Natural killer cell treated with Interleukin-12 subunit alpha and Interleukin-12 subunit beta and Interleukin-15 and Interleukin-18, amount 100 ng/mL, for 72 hours (primary cell): ENCODE data around the gene C9orf152. TPM values are rescaled to one million over a fixed set of nuclear protein-coding genes. Genes with fewer than 3 reads are reported as not detected.
A peak's percentile ranks its signal among the peaks of the same experiment; 100 is the strongest.
"Not testable (repeated sequence)": the region's sequence is repeated elsewhere in the genome, so short reads cannot be mapped to it uniquely, and the experiment has no call there.

Source experiments
- ATAC-seq, 2 donors: fragments of 150-1000 bp; cut with Tn5 transposase in 1 of 2; sonication (Bioruptor Pico), chemical (Tn5 transposase) in 1 of 2; 2 replicates each; pipeline ENCODE4 v1.10.0; 2021
- DNase-seq: peaks from one replicate; pipeline ENCODE4 v3.0.0; 2022; ENCODE audit warnings: low spot score
- H3K27ac Mint-ChIP-seq, 2 donors: 1 replicate in 1 of 2; 2 replicates in 1 of 2; pipeline ENCODE4 v1.8.0; 2022; ENCODE audit warnings: mixed read lengths in 2 of 2, mild to moderate bottlenecking in 1 of 2, moderate library complexity in 1 of 2
- H3K27me3 Mint-ChIP-seq, 2 donors: 1 replicate in 1 of 2; 2 replicates in 1 of 2; pipeline ENCODE4 v1.8.0; 2022; ENCODE audit warnings: mixed read lengths in 2 of 2
- H3K36me3 Mint-ChIP-seq: one replicate; pipeline ENCODE4 v1.8.0; 2022; ENCODE audit warnings: mixed read lengths
- H3K4me1 Mint-ChIP-seq, 2 donors: 1 replicate in 1 of 2; 2 replicates in 1 of 2; pipeline ENCODE4 v1.8.0; 2022; ENCODE audit warnings: low read depth in 2 of 2, mixed read lengths in 2 of 2, mild to moderate bottlenecking in 1 of 2
- H3K4me3 Mint-ChIP-seq: one replicate; pipeline ENCODE4 v1.8.0; 2022; ENCODE audit warnings: mixed read lengths
- H3K9me3 Mint-ChIP-seq: 2 replicates; pipeline ENCODE4 v1.8.0; 2022; ENCODE audit warnings: mixed read lengths
- total RNA-seq, 2 donors: library from RNA; stranded (reverse); gene quantifications; one replicate each; pipeline ENCODE4 v1.2.3, GENCODE V29; 2022

C9orf152 gene, protein sequence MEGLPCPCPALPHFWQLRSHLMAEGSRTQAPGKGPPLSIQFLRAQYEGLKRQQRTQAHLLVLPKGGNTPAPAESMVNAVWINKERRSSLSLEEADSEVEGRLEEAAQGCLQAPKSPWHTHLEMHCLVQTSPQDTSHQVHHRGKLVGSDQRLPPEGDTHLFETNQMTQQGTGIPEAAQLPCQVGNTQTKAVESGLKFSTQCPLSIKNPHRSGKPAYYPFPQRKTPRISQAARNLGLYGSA
- total RNA-seq: not detected

DNA sequence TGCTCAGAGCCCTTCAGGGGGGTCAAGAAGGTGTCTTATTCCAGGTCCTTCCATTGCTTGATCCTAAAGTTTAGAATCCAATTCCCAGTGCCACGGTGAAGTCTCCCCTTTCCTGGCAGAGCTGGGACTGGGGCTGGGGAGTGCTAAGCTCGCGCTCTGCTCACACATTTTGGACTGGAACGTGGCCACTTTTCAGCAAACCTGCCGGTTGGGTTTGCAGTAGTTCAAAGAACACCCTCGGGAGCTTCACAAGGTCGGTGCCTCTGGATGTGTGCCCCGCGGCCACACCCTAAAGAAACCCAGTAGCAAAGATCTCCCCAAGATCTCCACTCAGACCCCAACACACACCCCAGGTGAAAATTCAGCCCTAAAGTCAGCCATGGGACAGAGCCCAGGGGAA is at the start of gene C9orf152:
C9orf152 (minus strand) TSS at position 129 of the 400 bp plus-strand sequence. CDS start 580 bp downstream, outside the sequence.
- H3K36me3 Mint-ChIP-seq: no peaks in the 10 kb centered on the region
- ATAC-seq (peak in 1 of 2 donors; percentile 41), DNase-seq (no peak)
- no peak within 1 kb of the TSS for H3K27ac Mint-ChIP-seq
- no peak within 1 kb of the TSS for H3K4me3 Mint-ChIP-seq
- H3K27me3 Mint-ChIP-seq: peaks cover 9 to 19% of the 10 kb centered on the region in 2 donors
- H3K9me3 Mint-ChIP-seq: no peaks in the 10 kb centered on the region
- no peaks in the 10 kb centered on the region for H3K4me1 Mint-ChIP-seq

DNA sequence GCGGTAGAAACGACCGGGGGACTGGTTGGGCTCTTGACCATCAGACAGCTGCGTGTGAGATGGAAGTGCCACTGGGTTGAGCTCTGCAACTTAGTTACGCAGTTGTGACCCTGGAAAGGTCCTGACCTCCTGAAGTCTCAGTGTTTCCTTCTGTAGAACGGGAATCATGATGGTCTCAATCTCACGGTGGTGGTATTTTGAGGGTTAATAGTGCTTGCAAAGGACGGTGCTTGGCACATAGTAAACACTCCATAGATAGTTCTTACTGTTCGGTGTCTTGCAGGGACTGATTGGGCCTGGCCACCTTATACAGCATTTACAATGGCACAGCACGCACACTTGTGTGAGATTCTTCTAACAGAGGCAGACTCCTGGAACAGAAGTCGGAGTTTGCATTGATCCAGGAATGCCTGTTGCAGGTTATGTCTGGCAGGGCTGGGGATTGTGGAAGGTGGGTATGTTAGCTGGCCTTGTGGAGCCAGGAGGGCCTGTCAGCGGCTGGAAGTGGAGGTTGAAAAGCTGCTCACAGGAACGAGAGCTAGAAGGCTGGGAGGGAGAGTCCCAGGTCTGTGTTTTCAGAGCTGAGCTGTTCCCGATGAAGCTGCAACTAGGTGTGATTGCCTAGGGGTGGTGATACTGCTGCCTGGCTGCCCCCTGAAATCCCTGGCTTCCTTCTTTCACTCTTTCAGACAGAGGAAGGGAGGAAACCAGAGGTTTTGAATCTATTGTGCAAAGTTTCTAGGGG is 49.3 kb upstream of the C9orf152 start:
- Mint-ChIP-seq H3K4me3 (peak overlapping the region; percentile 89), H3K36me3 (peaks cover 11% of the 10 kb centered on the region), H3K9me3 (no peaks in the 10 kb centered on the region), H3K27ac (peak overlapping the region; percentile 86 to 95), H3K4me1 (peaks cover 39 to 43% of the 10 kb centered on the region in 2 donors), H3K27me3 (peaks cover 4 to 7% of the 10 kb centered on the region in 2 donors)
- DNase-seq (no peak), ATAC-seq (no peak)

DNA sequence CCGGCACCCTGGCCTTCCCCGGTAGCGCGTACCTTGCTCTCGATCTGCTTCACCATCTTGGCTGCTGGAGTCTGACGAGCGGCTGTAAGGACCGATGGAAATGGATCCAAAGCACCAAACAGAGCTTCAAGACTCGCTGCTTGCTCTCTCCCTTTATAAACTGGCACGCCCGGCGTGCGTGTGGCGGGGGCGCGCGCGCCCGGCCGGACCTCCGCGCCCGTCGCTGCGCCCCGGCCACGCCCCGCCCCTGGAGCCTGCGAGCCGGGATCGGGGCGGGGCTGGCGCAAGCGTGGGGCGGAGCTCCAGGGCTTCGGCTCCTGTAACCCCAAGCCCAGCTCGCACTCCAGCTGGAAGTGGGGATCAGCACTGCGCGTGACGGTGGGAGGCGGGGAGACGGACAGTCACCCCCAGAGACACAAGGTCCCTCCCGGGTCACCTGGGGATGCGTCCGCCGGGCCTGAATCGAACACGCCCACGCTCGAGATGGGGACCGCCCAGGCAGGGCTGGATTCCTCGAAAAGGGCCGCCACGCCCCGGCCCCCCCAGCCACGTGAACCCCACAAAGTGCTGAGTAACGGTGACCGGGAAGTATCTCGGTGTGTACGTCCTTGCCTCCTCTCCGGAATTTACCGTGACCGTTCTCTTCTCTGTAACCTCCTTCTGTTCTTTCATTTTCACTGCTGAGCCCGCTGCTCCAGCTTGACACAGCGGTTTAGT is 48.6 kb upstream of the C9orf152 start, which contains the start of gene TXN:
TXN (minus strand) TSS at position 128 of the 717 bp plus-strand sequence; CDS start at position 56, 72 bp downstream.
- H3K27ac Mint-ChIP-seq: peak within 1 kb of the TSS; percentile 86 to 95
- no peaks in the 10 kb centered on the region for H3K9me3 Mint-ChIP-seq
- H3K27me3 Mint-ChIP-seq: peaks cover 4 to 7% of the 10 kb centered on the region in 2 donors
- ATAC-seq: peak; percentile 90 to 93
- H3K4me3 Mint-ChIP-seq: peak within 1 kb of the TSS; percentile 89
- peaks cover 11% of the 10 kb centered on the region for H3K36me3 Mint-ChIP-seq
- peaks cover 39 to 43% of the 10 kb centered on the region in 2 donors for H3K4me1 Mint-ChIP-seq
- DNase-seq: peak; percentile 90

DNA sequence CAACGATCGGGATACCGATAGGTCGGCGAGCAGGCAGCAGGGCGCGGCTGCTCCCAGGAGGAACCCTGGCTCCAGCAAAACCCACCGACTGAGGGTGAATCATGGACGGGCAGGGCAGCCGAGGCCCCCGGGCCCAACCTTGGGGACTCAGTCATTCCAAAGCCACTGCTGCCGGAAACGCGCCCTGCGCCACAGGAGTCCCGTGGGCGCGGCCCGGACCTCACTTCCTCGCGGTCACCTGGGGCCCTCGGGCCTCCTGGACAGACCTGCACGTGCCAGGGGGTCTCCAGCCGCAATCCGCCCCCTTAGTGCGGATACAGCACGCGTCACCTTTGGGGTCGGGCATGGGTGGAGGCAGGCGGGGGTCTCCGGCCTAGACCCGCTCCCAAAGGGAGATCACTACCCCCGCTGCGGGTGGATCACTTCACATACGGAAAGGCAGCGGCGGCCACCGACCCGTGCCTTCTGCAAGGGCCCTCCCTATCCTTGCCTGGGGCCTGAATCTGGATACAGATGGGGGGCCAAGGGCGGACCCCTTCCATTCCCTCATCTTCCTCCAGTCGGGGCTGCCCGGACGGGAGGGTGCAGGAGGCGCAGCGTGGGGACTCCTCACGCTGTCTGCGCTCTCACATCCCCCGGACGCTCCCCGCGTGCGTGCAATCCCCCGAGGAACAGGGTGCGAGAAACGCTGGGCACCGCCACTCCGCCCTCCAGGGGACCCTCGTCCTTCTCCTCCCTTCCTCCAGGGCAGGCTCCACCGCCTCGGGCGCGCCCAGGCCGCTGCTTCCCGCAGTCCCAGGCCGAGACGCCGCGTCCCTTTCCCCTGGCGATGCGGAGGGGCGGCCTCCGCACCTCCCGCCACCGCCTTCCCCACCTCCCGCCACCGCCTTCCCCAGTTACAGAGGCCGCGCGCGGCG is 47.8 kb upstream of the C9orf152 start:
- H3K9me3 Mint-ChIP-seq: no peaks in the 10 kb centered on the region
- peaks cover 11% of the 10 kb centered on the region for H3K36me3 Mint-ChIP-seq
- peaks cover 4 to 7% of the 10 kb centered on the region in 2 donors for H3K27me3 Mint-ChIP-seq
- DNase-seq (peak; percentile 64), ATAC-seq (peak; percentile 37 to 68)
- H3K4me1 Mint-ChIP-seq: peaks cover 39 to 43% of the 10 kb centered on the region in 2 donors
- peak overlapping the region; percentile 89 for H3K4me3 Mint-ChIP-seq
- H3K27ac Mint-ChIP-seq: peak overlapping the region; percentile 86 to 95

DNA sequence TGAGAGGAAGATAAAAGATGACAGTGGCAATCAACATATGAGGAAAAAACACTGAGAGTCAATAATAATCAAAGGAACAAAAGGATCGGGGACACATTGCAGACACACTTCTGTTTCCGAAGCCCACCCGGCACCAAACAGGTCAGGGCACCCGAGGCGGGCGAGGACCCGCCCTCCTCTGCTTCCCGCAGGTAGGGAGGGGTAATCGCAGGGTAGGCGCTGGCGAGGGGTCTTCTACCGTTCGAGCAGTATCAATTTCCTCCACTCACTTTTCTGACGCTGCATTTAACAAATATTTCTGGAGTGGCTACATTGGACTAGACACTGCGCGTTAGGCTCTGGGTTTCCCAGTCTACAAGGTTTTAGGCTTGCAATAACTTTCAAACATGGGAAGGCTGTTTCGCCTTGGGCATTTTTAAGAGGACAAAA is 47.1 kb upstream of the C9orf152 start:
- Mint-ChIP-seq H3K36me3 (peaks cover 11% of the 10 kb centered on the region), H3K27ac (peak overlapping the region; percentile 72 to 86), H3K27me3 (peaks cover 3 to 4% of the 10 kb centered on the region in 2 donors), H3K4me3 (peak overlapping the region; percentile 89), H3K9me3 (no peaks in the 10 kb centered on the region), H3K4me1 (peaks cover 39 to 43% of the 10 kb centered on the region in 2 donors)
- no peak for DNase-seq
- ATAC-seq: no peak

DNA sequence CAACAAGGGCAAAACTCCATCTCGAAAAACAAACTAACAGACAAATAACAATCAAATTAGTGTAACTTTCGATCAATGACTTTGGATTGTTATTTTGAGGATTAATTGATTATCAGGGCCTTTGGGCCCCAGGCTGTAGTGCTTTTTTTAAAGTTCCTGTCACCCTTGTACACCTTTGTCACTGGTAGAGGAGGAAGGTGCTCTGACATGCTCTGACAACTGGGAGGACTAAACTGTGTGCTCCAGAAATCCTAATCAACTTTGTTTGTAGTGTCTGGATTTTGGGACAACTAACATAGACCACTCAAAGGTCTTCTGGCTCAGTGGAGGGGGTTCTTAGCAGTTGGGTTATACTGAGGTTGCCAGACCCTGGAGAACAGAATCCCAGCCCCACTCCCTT is 46.5 kb upstream of the C9orf152 start:
- Mint-ChIP-seq H3K27ac (peak overlapping the region; percentile 72 to 86), H3K4me3 (peak overlapping the region; percentile 89), H3K4me1 (peaks cover 39 to 43% of the 10 kb centered on the region in 2 donors), H3K9me3 (no peaks in the 10 kb centered on the region), H3K27me3 (peaks cover 0 to 4% of the 10 kb centered on the region in 2 donors), H3K36me3 (peaks cover 11% of the 10 kb centered on the region)
- ATAC-seq (no peak), DNase-seq (no peak)

DNA sequence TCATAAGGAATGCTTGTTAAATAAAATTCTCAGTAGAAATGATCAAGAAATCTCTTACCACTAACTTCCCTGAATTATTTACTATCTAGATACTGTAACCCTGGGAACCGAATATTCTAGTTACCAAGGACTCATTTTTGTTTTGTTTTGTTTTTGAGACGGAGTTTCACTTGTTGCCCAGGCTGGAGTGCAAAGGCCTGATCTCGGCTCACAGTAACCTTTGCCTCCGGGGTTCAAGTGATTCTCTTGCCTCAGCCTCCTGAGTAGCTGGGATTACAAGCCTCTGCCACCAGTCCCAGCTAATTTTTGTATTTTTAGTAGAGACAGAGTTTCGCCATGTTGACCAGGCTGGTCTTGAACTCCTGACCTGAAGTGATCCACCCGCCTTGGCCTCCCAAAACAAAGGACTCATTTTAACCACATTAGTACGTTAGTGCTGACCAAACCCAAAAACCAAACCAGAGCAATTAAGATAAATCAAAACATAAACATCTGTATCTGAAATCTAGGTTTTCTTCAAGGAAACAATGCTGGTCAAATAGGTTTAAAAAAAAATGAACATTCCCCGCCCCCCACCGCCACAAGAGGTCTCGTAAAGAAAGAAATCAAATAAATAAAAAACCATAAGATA is 44.7 kb upstream of the C9orf152 start:
- peaks cover 28 to 32% of the 10 kb centered on the region in 2 donors for H3K4me1 Mint-ChIP-seq
- no peaks in the 10 kb centered on the region for H3K27me3 Mint-ChIP-seq
- ATAC-seq: no peak
- no peak for DNase-seq
- H3K4me3 Mint-ChIP-seq: peak overlapping the region; percentile 89
- peaks cover 11% of the 10 kb centered on the region for H3K36me3 Mint-ChIP-seq
- H3K27ac Mint-ChIP-seq: peak overlapping the region; percentile 65 to 86
- no peaks in the 10 kb centered on the region for H3K9me3 Mint-ChIP-seq

DNA sequence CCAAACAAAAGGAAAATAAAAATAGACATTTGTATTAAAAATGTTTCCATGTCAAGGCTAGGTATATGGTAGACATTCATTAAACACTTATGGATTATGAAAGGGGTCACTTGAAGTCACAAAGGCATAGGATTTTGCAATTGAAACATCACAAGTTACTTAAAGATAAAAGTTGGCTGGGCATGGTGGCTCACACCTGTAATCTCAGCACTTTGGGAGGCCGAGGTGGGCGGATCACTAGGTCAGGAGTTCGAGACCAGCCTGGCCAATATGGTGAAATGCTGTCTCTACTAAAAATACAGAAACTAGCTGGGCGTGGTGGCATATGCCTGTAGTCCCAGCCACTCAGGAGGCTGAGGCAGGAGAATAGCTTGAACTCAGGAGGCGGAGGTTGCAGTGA is 43.8 kb upstream of the C9orf152 start:
- H3K36me3 Mint-ChIP-seq: peaks cover 11% of the 10 kb centered on the region
- DNase-seq, H3K27ac Mint-ChIP-seq, H3K9me3 Mint-ChIP-seq, H3K27me3 Mint-ChIP-seq, H3K4me3 Mint-ChIP-seq, ATAC-seq: not testable (repeated sequence)
- peaks cover 20 to 24% of the 10 kb centered on the region in 2 donors for H3K4me1 Mint-ChIP-seq

DNA sequence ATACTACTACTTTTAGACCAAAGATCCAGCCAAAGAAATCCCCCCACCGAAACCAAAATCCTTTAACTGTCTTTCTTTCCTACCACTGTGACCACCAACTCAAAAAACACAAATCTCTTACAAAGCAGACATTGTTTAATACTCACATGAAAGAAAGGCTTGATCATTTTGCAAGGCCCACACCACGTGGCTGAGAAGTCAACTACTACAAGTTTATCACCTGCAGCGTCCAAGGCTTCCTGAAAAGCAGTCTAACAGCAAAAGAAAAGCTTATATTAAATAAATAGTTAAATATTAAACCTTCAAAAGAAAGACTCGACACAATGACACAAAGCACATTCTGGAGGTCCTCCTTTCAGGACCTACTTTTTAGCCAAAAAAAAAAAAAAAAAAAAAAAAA is 43.3 kb upstream of the C9orf152 start:
- H3K36me3 Mint-ChIP-seq: peaks cover 11% of the 10 kb centered on the region
- ATAC-seq (no peak), DNase-seq (no peak)
- H3K4me1 Mint-ChIP-seq: peaks cover 18 to 24% of the 10 kb centered on the region in 2 donors
- H3K4me3 Mint-ChIP-seq: no peak overlapping the region
- no peaks in the 10 kb centered on the region for H3K27me3 Mint-ChIP-seq
- no peaks in the 10 kb centered on the region for H3K9me3 Mint-ChIP-seq
- no peak overlapping the region for H3K27ac Mint-ChIP-seq

DNA sequence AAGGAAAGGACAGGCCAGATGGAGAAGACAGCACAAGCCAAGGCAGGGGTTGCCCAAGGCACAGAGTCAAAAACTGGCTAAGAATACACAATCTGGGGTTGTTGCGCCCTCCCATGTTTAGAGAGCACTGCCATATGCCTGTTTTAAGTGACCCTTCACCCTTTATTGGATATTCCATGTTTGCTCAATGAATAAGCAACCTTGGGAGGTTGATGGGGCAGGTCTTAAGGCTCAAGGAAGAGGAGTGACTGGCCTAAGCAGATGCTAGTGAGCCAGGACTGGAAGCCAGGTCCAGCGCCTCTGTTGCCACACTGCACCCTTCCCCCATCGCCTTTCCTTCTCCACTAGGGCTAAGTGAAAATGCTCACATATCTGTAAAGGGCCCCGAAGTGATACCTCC is 41.6 kb upstream of the C9orf152 start:
- H3K36me3 Mint-ChIP-seq: peaks cover 5% of the 10 kb centered on the region
- H3K27ac Mint-ChIP-seq: no peak overlapping the region

DNA sequence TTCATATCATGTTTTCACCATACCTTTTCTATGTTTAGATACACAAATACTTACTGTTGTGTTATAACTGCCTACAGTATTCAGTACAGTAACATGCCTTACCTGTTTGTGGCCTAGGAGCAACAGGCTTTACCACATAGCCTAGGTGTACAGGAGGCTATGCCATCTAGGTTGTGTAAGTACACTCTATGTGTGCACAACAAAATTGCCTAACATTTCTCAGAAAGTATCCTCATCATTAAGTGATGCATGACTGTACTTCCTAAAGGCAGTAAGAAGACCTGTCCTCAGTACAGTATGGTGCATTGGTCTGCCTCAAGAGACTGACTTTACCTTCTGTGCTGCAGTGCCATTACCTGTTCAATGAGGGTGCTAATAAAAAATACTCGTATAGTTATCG is 40.4 kb upstream of the C9orf152 start:
- DNase-seq: no peak
- ATAC-seq: no peak
- Mint-ChIP-seq H3K4me1 (peaks cover 7 to 8% of the 10 kb centered on the region in 2 donors), H3K27ac (no peak overlapping the region), H3K27me3 (no peaks in the 10 kb centered on the region), H3K36me3 (peaks cover under 1% of the 10 kb centered on the region), H3K4me3 (no peak overlapping the region), H3K9me3 (no peaks in the 10 kb centered on the region)

More for the DNA sequence above, 41.6 kb upstream of the C9orf152 start:
- ATAC-seq (no peak), DNase-seq (no peak)
- H3K4me3 Mint-ChIP-seq: no peak overlapping the region
- H3K4me1 Mint-ChIP-seq: peaks cover 9 to 16% of the 10 kb centered on the region in 2 donors
- no peaks in the 10 kb centered on the region for H3K27me3 Mint-ChIP-seq
- H3K9me3 Mint-ChIP-seq: no peaks in the 10 kb centered on the region

DNA sequence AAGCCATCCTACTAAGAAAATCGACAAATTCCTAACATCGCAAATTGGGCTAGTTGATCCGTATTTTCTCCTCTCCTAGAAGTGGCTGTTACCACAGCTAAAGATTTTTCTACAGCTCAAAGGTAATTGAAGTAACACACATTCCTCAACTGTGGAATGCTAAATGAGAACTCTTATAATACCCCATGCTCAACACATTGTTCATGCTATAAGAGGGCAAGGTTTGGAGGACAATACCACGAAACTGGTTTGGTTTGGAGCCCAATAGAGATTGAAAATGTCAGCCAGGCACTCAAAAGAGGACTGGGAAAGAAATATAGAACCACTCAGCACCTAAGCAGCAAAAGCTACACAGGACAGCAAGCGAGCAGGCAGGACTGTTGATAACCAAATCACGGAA is 38.3 kb upstream of the C9orf152 start:
- ATAC-seq: no peak
- H3K27ac Mint-ChIP-seq: no peak overlapping the region
- H3K27me3 Mint-ChIP-seq: no peaks in the 10 kb centered on the region
- no peaks in the 10 kb centered on the region for H3K4me1 Mint-ChIP-seq
- no peaks in the 10 kb centered on the region for H3K9me3 Mint-ChIP-seq
- DNase-seq: no peak
- H3K4me3 Mint-ChIP-seq: no peak overlapping the region
- peaks cover 4% of the 10 kb centered on the region for H3K36me3 Mint-ChIP-seq
